NCI-H146 (cell line): ENCODE data around the gene PKD1L1.

Experiments
- DNase-seq: peaks from one replicate; lab custom pipeline; 2025; lab: John Stamatoyannopoulos, UW

Gene PKD1L1

DNA sequence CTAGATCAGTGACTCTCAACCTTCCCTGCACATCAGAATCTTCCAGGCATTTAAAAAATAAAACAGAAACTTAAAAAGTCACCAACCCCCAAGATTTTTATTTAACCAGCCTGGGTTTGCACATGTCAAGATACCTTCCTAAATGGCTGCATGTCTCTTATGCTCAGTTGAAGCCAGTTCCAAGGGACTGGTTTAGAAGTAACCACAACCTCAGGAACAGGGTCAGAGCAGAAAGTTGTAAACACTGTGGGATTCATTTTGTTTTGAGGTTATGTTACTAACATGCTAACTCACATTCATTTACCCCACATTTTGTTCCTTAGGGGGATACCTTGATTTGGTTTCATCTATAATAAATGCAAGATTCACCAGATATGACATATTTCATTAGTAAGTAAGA is 72.9 kb downstream of the PKD1L1 start:
- no peak for DNase-seq

DNA sequence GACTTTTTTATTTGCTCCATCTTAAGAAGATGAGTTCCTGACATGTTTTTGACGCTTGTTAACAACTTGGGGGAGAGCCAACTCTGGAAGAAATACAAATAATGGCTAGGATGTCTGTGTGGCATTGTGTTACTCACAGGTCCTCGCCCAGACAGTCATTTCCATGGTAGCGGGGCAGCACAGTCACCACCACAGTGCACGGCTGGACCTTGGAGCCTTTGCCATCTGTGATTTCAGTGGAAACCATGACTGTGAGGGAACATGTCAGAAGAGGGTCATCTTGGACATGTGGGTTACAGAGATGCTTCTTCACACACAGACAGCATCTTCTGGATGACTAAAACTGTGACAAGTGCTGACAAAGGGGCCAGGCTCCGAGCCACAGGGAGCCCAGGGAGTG is 74.5 kb downstream of the PKD1L1 start:
- DNase-seq = no peak

DNA sequence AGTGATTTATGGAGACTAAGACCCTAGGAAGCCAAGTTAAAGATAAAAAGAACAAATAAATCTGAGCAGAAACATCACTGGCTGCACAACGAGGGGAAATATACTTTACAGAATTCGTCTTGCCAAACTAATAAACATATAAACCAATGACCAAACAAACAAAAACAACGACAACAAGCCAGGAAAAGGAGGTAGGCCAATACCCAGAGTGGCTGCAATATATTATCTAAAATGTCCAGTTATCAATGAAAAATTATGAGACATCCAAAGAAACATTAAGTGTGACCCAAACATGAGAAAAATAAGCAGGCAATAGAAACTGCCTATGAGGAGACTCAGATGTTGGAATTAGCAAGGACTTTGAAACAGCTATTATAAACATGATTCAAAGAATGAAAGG is 81.0 kb downstream of the PKD1L1 start:
- no peak for DNase-seq

DNA sequence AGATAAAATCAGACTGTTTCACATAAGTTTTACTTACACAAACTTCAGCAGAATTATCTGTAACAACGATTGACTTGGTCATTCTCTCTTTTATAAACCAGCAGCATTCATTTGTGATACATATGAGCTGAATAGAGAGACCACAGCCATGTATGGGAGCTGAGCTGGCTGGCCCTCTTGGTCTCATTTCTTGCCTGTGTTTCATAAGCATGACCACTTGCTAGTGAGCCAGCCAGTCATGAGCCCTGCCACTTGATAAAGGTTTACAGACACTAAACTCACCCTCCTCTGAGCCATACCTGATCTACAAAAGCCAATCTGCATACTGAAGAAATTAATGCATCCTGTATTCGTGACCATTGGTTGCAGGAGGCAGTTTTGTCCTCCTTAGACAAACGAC is 82.1 kb downstream of the PKD1L1 start:
- no peak for DNase-seq

GRCh38 chr7:47852330-47853245 is 95.7 kb downstream of the PKD1L1 start:
- DNase-seq = no peak

DNA sequence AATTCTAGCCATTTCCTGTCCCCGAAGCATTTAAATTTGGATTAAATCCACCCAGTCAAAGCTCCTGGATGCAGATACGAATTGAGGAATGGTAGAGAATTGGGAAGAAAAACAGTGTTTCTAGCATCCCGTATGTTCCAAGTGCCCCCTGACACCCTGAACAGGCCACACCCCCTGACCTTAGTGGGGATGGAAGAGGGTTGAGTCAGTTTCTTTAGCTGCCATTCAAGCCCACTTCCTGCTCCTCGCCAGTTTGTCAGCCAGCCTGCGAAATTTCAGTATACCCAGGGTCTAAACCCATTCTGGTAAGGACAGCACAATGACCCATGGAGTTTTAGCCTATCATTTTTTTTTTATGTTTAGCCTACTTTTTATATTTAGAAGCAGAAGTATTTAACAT is 101.1 kb downstream of the PKD1L1 start:
- no peak for DNase-seq

DNA sequence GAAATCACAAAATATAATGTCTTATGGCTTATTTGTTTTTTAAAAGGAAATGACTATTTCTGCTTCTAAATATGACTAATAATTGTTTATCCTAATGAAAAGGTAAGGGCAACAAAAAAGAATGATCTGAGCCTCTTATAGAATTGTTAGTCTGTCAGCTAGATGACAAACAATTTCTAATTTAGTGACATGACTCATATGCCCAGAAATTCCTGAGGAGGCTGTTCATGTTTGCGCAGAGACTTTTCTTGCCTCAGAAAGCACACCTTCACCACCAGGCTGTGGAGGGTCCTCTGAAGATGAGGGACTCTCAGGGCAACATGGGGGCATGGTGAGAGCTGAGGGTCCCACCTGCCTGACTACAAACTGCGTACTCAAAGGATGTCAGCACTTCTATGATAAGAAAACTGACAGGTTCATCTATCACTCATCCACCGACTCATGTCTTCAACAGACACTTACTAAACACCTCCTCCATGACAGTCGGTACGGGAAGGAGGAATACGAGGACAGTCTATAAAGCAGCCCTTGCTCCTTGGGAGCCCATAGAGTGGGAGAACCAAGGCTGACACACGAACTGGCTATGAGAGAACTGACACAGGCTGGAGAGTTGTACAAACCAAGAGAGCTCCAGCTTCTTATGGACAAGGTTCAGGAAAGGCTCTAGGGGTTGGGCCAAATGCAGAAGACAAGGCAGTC is 102.0 kb downstream of the PKD1L1 start:
- DNase-seq = no peak

DNA sequence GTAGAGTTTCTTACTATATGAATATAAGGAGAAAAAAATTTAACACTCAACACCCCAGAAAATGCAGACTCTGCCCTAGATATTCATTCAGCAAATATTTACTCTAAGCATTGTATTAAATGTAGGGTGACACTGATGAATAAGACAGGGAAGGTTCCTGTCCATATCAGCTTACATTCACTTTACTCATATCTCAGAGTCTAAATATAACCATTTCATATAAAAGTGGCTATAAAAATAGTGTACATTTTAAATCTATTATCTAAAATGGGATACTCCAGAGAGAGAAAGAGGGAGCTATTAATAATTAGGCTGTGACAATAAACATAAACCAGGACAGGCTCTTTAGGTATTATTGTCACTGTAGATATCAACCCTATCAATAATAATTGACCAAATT is 104.0 kb downstream of the PKD1L1 start:
- DNase-seq = no peak

DNA sequence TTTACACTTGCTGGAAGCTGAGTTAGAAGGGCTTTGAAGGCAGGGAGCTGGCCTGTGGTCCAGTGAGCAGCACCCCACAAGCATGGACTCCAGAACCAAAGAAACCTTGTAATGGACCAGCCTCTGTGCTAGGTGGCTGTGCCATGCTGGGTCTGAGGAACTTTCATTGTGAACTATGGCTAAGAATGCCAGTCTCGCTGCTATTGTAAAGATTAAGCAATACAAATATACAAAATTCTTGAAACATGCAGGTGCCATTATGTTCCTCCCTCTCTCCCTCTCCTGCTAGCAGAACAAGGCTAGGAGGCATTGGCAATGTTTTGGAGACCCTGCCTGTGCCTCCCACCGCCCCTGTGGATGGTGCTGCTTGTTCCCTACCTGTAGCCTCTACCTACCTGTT is 105.0 kb downstream of the PKD1L1 start:
- no peak for DNase-seq

DNA sequence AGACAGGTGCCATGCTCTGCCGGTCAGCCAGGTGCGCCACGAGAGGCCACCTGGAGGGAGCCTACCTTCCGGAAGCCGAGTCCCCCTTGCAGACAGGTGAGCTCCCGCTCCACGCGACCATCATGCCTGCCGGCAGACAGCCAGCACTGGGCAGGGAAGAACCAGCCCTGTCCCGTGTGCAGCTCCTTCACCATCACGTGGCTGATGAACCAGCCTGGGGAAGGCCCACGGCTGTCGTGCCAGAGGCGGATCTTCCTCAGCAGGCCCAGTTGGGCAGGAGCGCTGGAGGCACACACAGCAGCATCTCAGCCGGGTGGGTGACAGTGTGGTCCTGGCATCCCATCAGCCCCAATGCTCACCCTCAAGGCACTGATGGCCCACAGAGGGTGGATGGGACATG is 108.9 kb downstream of the PKD1L1 start:
- peak; percentile 62 for DNase-seq

GRCh38 chr7:47837826-47838225 is 110.4 kb downstream of the PKD1L1 start:
- DNase-seq = no peak

- no peak for DNase-seq
Measured at GRCh38 chr7:47836503-47837202, 111.6 kb downstream of the PKD1L1 start.

GRCh38 chr7:47836080-47836479 is 112.2 kb downstream of the PKD1L1 start:
- DNase-seq = no peak

DNA sequence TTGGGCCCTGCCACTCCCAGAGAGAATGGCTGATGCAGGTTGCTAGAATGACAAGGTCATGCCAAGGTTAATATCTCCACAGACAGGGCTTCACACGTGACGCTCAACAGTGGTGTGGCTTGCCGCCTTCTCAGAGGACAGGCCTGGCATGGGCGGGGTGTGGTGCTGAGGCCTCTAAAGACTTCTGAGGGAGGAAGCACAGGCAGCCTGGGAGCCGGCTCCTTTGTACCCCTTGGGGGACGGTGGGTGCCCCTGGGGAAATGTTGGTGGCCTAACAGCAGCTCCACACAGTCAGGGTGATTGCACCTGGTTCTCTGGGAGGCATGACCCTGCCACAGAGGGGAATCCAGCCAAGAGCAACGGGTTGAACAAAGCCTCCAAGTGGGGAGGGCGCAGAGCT is 115.1 kb downstream of the PKD1L1 start:
- DNase-seq = no peak

DNA sequence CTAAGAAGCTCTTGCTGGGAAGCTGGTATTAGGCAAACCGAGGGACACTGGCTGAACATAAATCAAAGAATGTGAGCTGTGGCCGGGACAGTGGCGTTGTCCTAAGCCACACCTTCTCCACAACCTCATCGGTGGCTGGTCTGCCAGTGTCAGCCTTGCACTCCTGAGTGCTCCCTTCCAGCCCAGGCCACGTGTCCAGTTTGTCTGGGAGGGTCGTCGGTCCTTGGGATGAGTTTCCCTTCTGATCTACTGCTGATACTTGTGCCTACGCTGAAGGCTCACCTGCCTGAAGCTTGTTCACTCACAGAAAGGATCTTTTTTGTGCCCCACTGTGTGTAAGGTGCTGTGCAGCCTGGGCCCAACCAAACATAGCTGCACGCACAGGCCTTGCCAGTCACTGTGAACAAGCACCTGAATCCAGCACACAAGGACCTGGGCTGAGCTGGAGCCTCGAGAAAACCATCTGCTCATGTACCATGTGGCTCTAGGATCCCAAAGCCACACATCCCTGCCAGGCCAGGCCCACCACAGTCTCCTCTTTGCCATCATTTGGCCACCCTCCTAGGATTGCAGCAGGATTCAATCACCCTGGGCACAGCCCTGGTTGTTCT is 116.1 kb downstream of the PKD1L1 start:
- no peak for DNase-seq

GRCh38 chr7:47830015-47830414 is 118.3 kb downstream of the PKD1L1 start:
- DNase-seq = no peak

- DNase-seq = no peak
Measured at GRCh38 chr7:47827871-47828270, 120.4 kb downstream of the PKD1L1 start.

DNA sequence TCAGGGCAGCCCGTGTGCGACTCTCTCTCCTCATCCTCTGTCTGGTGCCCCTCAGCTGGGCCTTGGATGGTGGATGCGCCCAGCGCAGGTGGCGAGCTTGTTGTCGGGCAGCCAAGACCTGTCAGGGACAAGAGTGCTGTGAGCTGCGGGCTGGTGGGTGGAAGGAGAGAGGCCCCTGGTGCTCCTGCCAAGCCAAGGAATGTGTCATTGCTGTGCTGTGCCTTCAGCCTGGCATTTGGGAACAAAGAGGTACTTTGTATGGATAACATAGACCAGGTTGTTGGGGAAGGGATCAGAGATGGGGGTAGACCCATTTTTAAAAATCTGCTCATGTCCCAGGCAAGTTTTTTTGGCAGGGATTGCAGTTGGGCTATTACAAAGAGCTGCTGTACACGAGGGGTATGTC is 120.9 kb downstream of the PKD1L1 start:
- DNase-seq = no peak

DNA sequence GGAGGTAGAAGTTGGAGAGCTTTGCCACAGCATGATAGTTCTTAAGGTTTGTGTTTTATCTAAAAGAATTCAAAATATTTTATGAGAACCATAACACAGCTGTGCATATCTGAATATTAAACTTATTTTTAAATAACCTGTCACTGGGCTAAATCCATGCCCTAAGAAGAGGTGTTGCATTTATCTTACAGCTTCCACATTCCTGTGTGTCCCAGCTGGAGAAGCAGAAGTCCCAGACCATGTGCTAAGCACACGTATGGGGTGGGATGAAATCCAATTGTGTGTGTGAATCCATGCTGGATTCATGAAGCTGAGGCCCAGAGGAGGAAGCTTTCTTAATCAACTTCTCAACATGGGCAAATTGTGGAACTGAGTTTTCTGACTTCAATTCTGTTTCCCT is 121.5 kb downstream of the PKD1L1 start:
- DNase-seq = no peak

DNA sequence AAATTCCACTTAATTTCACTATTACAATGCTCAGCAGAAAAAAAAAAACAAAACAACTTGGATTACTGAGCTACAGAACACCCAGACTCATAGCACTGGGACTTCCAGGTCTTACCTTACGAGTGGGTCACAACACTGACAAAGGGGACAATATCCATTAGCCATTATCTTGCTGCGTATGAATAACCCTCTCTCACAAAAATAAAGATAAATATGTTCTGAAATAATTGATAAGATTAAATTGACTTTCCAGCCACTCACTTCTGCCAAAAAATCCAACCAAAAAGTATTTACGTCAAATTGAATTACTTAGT is 128.7 kb downstream of the PKD1L1 start:
- DNase-seq = no peak

GRCh38 chr7:47818796-47819606 is 129.3 kb downstream of the PKD1L1 start:
- peak; percentile 56 for DNase-seq

DNA sequence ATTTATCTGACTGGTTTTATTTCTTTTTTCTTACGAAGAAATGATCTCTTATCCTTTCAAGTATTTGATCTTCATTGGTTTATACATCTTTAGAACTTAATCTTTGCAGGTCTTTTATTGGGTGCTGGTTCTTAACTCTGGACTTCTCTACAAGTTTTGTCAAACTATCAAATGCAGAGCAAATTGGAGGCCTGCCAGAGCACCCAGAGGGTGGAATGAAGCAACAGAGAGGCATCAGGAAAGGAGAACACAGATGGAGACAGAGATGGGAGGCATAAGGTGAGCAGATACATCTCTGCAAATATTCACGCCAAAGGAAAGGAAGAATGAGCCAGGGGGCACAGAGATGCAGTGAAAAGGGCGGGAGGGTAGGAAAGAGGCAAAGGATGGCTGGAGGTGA is 130.3 kb downstream of the PKD1L1 start:
- no peak for DNase-seq
